Activated gamma-delta T cell (primary cell): ENCODE measurements around the gene KDM4C.
"Not testable (repeated sequence)": the region's sequence is repeated elsewhere in the genome, so short reads cannot be mapped to it uniquely, and the experiment has no call there.

ENCODE experiments used
- DNase-seq: peaks from one replicate; lab custom pipeline; 2025; lab: John Stamatoyannopoulos, UW

KDM4C gene

GRCh38 chr9:6975198-6975597 is 217.4 kb downstream of the KDM4C start:
- no peak for DNase-seq

- DNase-seq = no peak
Measured at GRCh38 chr9:6977761-6978160, 220.0 kb downstream of the KDM4C start.

DNA sequence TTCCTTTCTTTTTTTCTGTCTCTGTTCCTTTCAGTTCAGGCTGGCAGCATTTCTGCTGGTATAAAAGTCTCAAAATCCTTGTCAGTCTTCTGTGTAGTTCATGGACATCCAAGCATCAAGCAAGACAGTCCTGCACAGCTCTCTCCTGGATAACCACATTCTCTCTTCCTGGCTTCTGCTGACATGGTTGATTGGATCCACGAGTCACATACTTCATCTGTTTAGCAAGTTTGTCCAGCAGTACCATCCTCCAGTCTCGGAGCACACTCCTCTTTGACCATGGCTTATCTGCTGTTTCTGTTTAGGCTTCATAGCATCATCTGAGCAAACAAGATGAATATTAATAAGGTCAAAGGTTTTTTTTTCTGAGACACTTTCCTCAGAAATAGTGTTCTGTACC is 220.8 kb downstream of the KDM4C start:
- DNase-seq = no peak

GRCh38 chr9:6984941-6985578 is 227.3 kb downstream of the KDM4C start:
- DNase-seq = no peak

DNA sequence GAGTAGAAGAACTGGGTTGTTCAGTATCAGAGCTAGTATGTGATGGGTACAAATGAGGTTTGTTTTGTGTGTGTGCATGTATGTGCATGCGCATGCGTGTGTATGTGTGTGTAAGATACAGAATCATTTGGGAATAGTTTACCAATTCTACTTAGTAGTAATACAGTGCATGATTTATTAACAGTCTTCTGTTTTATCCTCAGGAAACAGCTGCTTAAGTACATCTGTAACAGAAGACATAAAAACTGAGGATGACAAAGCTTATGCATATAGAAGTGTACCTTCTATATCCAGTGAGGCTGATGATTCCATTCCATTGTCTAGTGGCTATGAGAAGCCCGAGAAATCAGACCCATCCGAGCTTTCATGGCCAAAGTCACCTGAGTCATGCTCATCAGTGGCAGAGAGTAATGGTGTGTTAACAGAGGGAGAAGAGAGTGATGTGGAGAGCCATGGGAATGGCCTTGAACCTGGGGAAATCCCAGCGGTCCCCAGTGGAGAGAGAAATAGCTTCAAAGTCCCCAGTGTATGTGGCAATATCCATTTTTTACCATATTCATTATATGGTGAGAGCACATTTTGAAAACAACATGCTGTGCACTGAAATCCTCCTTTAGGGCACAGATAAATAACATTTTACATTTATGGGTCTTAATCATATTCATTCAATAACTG is 228.5 kb downstream of the KDM4C start:
- DNase-seq = no peak

GRCh38 chr9:6987381-6987780 is 229.6 kb downstream of the KDM4C start:
- DNase-seq = no peak

- no peak for DNase-seq
Measured at GRCh38 chr9:6991418-6991817, 233.6 kb downstream of the KDM4C start.

- DNase-seq = no peak
Measured at GRCh38 chr9:6996061-6996854, 238.5 kb downstream of the KDM4C start.

- DNase-seq = no peak
Measured at GRCh38 chr9:6997330-6997729, 239.6 kb downstream of the KDM4C start.

GRCh38 chr9:6999794-7000193 is 242.0 kb downstream of the KDM4C start:
- no peak for DNase-seq

GRCh38 chr9:7001571-7001970 is 243.8 kb downstream of the KDM4C start:
- DNase-seq = no peak

DNA sequence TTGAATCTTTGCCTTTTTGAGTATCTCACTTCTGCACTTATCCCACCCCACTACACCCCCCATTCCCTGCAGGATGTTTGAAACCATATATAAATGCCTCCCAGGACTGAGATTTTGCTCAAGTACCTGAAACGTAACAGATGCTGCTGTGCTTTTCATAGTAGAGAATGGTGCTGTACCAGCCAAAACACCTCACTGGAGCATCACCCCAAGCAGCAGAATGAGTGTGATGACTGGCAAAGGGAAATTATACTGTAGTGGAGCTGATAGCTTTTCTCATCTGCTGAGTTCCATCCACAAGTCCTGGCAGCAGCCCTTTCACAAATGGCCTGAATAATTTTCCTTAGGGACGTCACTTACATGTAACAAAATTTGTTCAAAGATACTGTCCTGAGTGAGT is 246.1 kb downstream of the KDM4C start:
- no peak for DNase-seq

- DNase-seq = no peak
Measured at GRCh38 chr9:7006417-7006816, 248.6 kb downstream of the KDM4C start.

DNA sequence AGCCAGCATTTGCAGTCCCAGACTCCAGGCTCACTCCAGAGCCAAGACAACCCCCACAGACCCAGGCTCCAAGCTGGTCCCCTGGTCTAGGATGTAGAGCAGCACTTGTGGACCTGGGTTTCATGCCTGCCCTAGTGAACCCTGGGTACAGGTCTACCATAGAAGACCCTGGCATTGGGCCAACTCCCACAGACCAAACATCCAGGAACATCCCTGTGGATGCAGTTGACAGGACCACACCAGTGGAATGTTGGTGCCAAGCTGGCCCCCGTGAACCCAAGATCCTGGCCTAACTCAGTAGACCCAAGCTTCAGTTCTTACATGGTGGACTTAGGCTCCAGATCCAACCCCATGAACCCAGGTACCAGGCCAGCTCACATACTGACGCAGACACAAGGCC is 250.6 kb downstream of the KDM4C start:
- no peak for DNase-seq

GRCh38 chr9:7009065-7009464 is 251.3 kb downstream of the KDM4C start:
- no peak for DNase-seq

GRCh38 chr9:7011395-7012067 is 253.8 kb downstream of the KDM4C start:
- DNase-seq = no peak

- DNase-seq = no peak
Measured at GRCh38 chr9:7027996-7028395, 270.2 kb downstream of the KDM4C start.

DNA sequence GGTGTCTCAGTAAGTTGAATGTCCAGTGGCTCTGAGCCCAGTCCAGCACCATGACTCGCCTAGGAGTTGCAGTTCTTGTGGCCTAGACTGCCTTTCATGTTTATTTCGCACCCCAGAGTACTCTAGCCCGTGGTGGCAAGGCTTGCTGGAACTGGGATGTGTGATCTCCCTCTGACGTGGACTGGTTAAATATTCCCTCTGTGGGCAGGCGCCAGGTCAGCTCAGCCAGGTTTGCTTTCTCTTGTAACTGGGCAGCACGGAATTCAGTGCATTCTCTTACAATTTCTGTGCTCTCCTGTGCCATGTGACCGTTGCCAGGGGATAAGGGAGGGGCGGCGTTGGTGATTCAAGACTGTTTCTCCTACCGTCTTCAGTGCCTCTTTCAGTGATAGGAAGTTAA is 270.8 kb downstream of the KDM4C start:
- DNase-seq = no peak

DNA sequence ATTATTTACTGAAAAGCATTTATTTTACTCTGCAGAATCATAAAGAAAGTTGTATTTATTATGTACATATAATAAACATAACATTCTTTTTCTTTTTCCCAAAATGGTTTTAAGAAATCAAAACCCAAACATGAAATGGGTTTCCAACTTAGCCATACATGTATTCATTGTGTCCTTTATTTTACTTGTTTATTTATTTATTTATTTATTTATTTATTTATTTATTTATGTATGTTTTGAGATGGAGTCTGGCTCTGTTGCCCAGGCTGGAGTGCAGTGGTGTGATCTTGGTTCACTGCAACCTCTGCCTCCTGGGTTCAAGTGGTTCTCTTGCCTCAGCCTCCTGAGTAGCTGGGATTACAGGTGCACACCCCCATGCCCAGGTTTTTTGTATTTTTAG is 273.2 kb downstream of the KDM4C start:
- not testable (repeated sequence) for DNase-seq

DNA sequence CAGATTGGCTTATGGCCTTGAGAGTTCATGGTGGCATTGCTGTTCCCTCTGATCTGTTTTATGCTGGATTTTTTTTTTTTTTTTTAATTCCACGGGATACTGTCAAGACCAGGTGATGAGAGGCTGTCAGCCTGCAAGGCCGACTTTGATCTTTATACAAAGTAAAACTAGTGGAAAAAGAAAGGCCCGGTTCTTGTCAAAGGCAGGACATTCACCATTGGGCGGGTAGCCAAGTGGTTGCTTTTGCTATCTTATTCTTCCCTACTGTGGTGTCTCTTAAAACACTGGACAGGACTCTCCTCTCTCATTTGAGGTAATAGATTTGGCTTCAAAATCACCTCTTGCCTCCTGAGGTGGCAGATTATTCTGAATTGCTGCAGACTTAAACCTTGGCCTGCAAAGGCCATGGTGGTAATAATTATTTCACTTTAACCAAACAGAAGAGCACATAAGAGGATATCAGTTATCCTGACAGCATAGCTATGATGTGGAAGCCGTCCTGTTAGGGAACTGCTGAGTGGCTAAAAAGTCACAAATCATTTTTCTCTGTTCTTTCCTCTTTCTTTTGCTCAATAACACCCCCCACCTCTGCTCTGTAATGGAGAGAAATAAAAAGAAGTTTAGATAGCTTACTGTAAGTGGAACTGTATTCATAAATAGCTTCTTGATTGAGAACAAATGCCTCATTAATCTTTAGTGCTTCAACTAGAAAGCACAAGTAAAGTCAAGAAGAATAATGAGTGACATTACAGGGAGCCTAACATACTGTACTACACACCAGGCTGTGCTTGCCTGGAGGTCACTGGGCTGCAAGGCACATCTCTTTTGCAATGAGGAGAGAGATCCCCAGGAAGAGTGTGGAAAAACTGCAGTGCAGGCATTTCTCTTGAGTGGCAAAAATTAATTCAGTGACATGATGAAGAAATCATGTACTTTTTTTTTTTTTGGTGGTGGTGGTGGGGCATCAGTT is 275.6 kb downstream of the KDM4C start:
- DNase-seq = no peak

DNA sequence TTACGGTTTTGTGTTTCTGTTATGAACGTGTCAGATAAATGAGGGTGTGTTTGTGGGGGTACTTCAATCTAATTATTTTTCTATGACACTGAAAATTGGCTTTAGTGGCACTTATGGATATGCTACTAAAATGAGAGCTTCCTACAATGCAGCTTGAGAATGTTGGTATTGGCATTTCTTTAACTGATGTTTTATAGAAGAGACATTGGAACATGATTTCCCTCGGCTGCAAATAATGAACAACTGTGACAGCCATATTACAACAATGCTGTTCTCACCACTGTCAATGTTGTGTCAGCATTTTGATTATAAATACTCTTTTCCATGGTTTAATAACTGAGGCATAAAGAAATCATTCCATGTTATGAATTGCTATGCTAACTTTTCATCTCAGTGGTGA is 279.4 kb downstream of the KDM4C start:
- no peak for DNase-seq
